Smooth muscle cell (in vitro differentiated cells): Measurements from ENCODE around the gene LNX1. TPM values are rescaled to one million over a fixed set of nuclear protein-coding genes. Genes with fewer than 3 reads are reported as not detected.

ENCODE experiments used
- DNase-seq: peaks from one replicate; lab custom pipeline; 2025; ENCODE audit not compliant: unreplicated experiment; lab: John Stamatoyannopoulos, UW
- H2AFZ ChIP-seq: fragments of 200-600 bp; sonication (generic); 2 replicates; pipeline ENCODE4 v1.6.0; 2016; ENCODE audit warnings: antibody characterized with exemption, low read depth, mild to moderate bottlenecking
- H3F3A ChIP-seq: fragments of 200-600 bp; sonication (generic); 2 replicates; pipeline ENCODE4 v1.6.0; 2017; ENCODE audit warnings: antibody characterized with exemption, low read depth
- H3K27ac ChIP-seq: fragments of 200-600 bp; sonication (generic); 2 replicates; pipeline ENCODE4 v1.5.1; 2016; ENCODE audit warnings: low read depth, mild to moderate bottlenecking
- H3K27me3 ChIP-seq: fragments of 200-600 bp; sonication (generic); 2 replicates; pipeline ENCODE4 v1.6.1; 2016; ENCODE audit warnings: low read depth, mild to moderate bottlenecking
- H3K36me3 ChIP-seq: fragments of 200-600 bp; sonication (generic); 2 replicates; pipeline ENCODE4 v1.5.1; 2016; ENCODE audit warnings: low read depth
- H3K4me1 ChIP-seq: fragments of 200-600 bp; sonication (generic); 2 replicates; pipeline ENCODE4 v1.5.1; 2016; ENCODE audit warnings: low read depth
- H3K4me2 ChIP-seq: fragments of 200-600 bp; sonication (generic); 2 replicates; pipeline ENCODE4 v1.6.0; 2016; ENCODE audit warnings: mild to moderate bottlenecking
- H3K4me3 ChIP-seq: fragments of 200-600 bp; sonication (generic); 2 replicates; pipeline ENCODE4 v1.5.1; 2016; ENCODE audit warnings: mild to moderate bottlenecking
- H3K79me2 ChIP-seq: fragments of 200-600 bp; sonication (generic); 2 replicates; pipeline ENCODE4 v1.6.0; 2016; ENCODE audit warnings: low read depth, mild to moderate bottlenecking
- H3K9ac ChIP-seq: fragments of 200-600 bp; sonication (generic); 2 replicates; pipeline ENCODE4 v1.6.0; 2016; ENCODE audit warnings: low read depth
- H3K9me3 ChIP-seq: fragments of 200-600 bp; sonication (generic); replicated peaks from 2 replicates; pipeline ENCODE4 v1.5.1; 2016; ENCODE audit warnings: low read depth
- H4K20me1 ChIP-seq: fragments of 200-600 bp; sonication (generic); 2 replicates; pipeline ENCODE4 v1.6.0; 2016; ENCODE audit warnings: low read depth
- WGBS: methylation state at CpG from one replicate; pipeline ENCODE4 v1.1.7; 2016; ENCODE audit warnings: low lambda C conversion rate; 5-methylcytosine and 5-hydroxymethylcytosine counted together
- polyA plus RNA-seq: library from polyadenylated mRNA; unstranded; fragments of >200 nt; fragmentation: Nextera tagmentation; extraction: Ambion mirVana; gene quantifications from 2 replicates; pipeline ENCODE4 v1.2.1, GENCODE V29; 2016
- total RNA-seq: library from RNA; depleted of rRNA; stranded (reverse); fragments of >200 nt; gene quantifications from 2 replicates; pipeline ENCODE4 v1.2.3, GENCODE V29; 2014
- TF ChIP-seq, protein P1 (sequence below): fragments of 200-600 bp; sonication (generic); IDR thresholded peaks from 2 replicates; pipeline ENCODE4 v1.5.1; 2017; ENCODE audit warnings: borderline replicate concordance, mild to moderate bottlenecking, antibody characterized with exemption; ENCODE audit not compliant: insufficient read depth, poor library complexity, severe bottlenecking

LNX1 gene
- total and polyA plus RNA-seq, 2 experiments from 2014 or later = 2.3 to 4.3 TPM

GRCh38 chr4:53531585-53532224, 59.6 kb downstream of the LNX1 start:
- Histone ChIP-seq H3K79me2 (no peaks in the 10 kb centered on the region), H2AFZ (no peak overlapping the region), H3K27ac (no peak overlapping the region), H3K9ac (no peak overlapping the region), H3K4me1 (peaks cover 8% of the 10 kb centered on the region), H4K20me1 (no peaks in the 10 kb centered on the region), H3K27me3 (no peaks in the 10 kb centered on the region), H3K4me2 (peak overlapping the region; percentile 23), H3K9me3 (no peaks in the 10 kb centered on the region), H3K36me3 (no peaks in the 10 kb centered on the region), H3F3A (no peaks in the 10 kb centered on the region), H3K4me3 (no peak overlapping the region)
- WGBS = 68% methylated on average over 5 of the region's 5 CpGs
- no peak for DNase-seq
- TF ChIP-seq, protein P1, sequence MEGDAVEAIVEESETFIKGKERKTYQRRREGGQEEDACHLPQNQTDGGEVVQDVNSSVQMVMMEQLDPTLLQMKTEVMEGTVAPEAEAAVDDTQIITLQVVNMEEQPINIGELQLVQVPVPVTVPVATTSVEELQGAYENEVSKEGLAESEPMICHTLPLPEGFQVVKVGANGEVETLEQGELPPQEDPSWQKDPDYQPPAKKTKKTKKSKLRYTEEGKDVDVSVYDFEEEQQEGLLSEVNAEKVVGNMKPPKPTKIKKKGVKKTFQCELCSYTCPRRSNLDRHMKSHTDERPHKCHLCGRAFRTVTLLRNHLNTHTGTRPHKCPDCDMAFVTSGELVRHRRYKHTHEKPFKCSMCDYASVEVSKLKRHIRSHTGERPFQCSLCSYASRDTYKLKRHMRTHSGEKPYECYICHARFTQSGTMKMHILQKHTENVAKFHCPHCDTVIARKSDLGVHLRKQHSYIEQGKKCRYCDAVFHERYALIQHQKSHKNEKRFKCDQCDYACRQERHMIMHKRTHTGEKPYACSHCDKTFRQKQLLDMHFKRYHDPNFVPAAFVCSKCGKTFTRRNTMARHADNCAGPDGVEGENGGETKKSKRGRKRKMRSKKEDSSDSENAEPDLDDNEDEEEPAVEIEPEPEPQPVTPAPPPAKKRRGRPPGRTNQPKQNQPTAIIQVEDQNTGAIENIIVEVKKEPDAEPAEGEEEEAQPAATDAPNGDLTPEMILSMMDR = no peak

DNA sequence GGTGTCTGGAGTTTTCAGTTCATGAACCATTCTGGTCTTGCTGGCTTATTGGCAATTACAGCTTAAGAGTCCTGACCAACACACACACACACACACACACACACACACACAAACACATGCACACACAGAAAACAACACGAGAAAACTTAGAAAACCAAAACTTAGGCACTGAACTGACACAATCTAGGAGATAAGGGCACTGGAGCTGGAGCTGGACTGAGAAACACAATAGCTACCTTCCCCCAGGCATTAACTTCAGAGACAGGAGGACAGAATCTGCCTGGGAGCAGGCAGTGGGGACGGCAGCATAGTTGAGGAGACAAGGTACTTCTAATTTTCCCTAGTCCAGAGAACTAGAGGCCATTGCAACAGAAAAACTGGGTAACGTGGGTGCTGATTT, 62.3 kb downstream of the LNX1 start:
- H3K4me1 ChIP-seq = peaks cover 13% of the 10 kb centered on the region
- no peak overlapping the region for H2AFZ ChIP-seq
- H3K9me3 ChIP-seq = no peaks in the 10 kb centered on the region
- H3F3A ChIP-seq = no peaks in the 10 kb centered on the region
- H3K9ac ChIP-seq = no peak overlapping the region
- 69% methylated on average over 3 of the region's 3 CpGs for WGBS
- H3K27me3 ChIP-seq = no peaks in the 10 kb centered on the region
- no peaks in the 10 kb centered on the region for H3K36me3 ChIP-seq
- no peak for DNase-seq
- H3K4me3 ChIP-seq = no peak overlapping the region
- TF ChIP-seq, protein P1 = no peak
- H3K4me2 ChIP-seq = no peak overlapping the region
- no peaks in the 10 kb centered on the region for H4K20me1 ChIP-seq
- no peaks in the 10 kb centered on the region for H3K79me2 ChIP-seq
- no peak overlapping the region for H3K27ac ChIP-seq

- no peak for DNase-seq
- no peak overlapping the region for H3K9ac ChIP-seq
- no peaks in the 10 kb centered on the region for H4K20me1 ChIP-seq
- no peaks in the 10 kb centered on the region for H3K36me3 ChIP-seq
- H3K9me3 ChIP-seq = no peaks in the 10 kb centered on the region
- no peaks in the 10 kb centered on the region for H3F3A ChIP-seq
- no peaks in the 10 kb centered on the region for H3K79me2 ChIP-seq
- TF ChIP-seq, protein P1 = no peak
- no peak overlapping the region for H3K4me2 ChIP-seq
- WGBS = 86% methylated on average over 4 of the region's 4 CpGs
- no peaks in the 10 kb centered on the region for H3K27me3 ChIP-seq
- H3K4me1 ChIP-seq = peaks cover 13% of the 10 kb centered on the region
- H3K27ac ChIP-seq = no peak overlapping the region
- H3K4me3 ChIP-seq = no peak overlapping the region
- no peak overlapping the region for H2AFZ ChIP-seq
Observed at GRCh38 chr4:53527930-53528329, 63.4 kb downstream of the LNX1 start.

DNA sequence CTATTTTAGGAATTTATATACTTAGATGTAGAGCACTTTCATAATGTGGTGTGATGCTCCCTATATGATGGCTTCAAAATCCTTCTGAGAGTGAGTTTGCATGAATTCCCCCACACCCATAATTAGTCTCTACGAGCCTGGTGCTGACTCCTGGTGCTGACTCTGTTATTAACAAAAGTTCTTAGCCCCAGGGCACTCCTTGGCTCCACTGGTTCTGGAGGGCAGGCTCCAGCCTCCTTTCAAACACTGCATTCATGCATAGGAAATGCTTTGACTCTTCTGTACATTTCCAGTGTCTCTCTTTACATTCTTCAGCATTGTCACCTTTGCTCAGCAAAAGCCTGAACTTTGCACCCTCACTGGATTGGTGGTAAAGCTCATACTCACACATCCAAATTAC, 64.0 kb downstream of the LNX1 start:
- peaks cover 13% of the 10 kb centered on the region for H3K4me1 ChIP-seq
- H2AFZ ChIP-seq = no peak overlapping the region
- no peak overlapping the region for H3K9ac ChIP-seq
- DNase-seq = no peak
- no peaks in the 10 kb centered on the region for H3K79me2 ChIP-seq
- WGBS = 19% methylated on average over 1 of the region's 1 CpG
- H3K9me3 ChIP-seq = no peaks in the 10 kb centered on the region
- no peak overlapping the region for H3K4me3 ChIP-seq
- no peaks in the 10 kb centered on the region for H3K36me3 ChIP-seq
- no peaks in the 10 kb centered on the region for H3K27me3 ChIP-seq
- no peaks in the 10 kb centered on the region for H4K20me1 ChIP-seq
- H3F3A ChIP-seq = no peaks in the 10 kb centered on the region
- TF ChIP-seq, protein P1 = no peak
- no peak overlapping the region for H3K4me2 ChIP-seq
- no peak overlapping the region for H3K27ac ChIP-seq
